ENCODE data around the gene BAIAP2. TPM values are rescaled to one million over a fixed set of nuclear protein-coding genes. Genes with fewer than 3 reads are reported as not detected.

The BAIAP2 gene
- total RNA-seq, 1 donor from 2014 or later: 51.4 TPM

DNA sequence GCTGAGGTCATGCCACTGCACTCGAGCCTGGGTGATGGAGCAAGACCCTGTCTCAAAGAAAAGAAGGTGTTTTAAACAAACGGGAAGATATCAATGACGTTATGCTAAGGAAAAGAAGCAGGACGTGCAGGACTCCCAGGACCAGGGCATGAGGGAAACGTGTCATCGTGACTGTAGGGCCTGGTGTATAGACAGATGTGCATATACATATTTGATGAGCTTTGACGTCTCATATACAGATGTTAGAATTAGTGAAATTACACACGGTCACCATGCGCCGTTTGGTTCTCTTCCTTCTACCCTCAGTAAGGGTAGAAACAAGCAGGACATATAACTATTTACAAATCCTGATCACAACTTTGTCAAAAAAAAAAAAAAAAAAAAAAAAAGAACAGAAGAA lies 112.8 kb downstream of the BAIAP2 start:
- H3K4me2 ChIP-seq (ENCODE audit: low read length): no peak overlapping the region
- Mint-ChIP-seq H3K4me3 (ENCODE audit: unreplicated experiment) (no peak overlapping the region), H3K36me3 (ENCODE audit: low read depth, unreplicated experiment) (peaks cover 2% of the 10 kb centered on the region), H3K27me3 (ENCODE audit: low read depth, unreplicated experiment) (peaks cover 24% of the 10 kb centered on the region), H3K9me3 (ENCODE audit: unreplicated experiment) (no peaks in the 10 kb centered on the region), H3K4me1 (ENCODE audit: low read depth, unreplicated experiment) (peaks cover 2% of the 10 kb centered on the region), H3K27ac (ENCODE audit: unreplicated experiment) (no peak overlapping the region)
- H3K9me3 ChIP-seq (ENCODE audit: insufficient read depth, low read depth, low read length): no peaks in the 10 kb centered on the region
- H3K27me3 ChIP-seq (ENCODE audit: insufficient read depth, low read length): no peaks in the 10 kb centered on the region
- no peak overlapping the region for H2AFZ ChIP-seq (ENCODE audit: low read depth, low read length)
- no peaks in the 10 kb centered on the region for H3K79me2 ChIP-seq (ENCODE audit: insufficient read depth, low read length)
- no peak overlapping the region for H3K9ac ChIP-seq (ENCODE audit: low read length)
- no peak overlapping the region for H3K4me3 ChIP-seq (ENCODE audit: insufficient read depth, low read depth, low read length)
- H3K27ac ChIP-seq (ENCODE audit: low read depth, low read length): no peak overlapping the region
- FAIRE-seq: no peak
- no peak for DNase-seq (ENCODE audit: low read depth)
- H4K20me1 ChIP-seq (ENCODE audit: insufficient read depth, low read length): no peaks in the 10 kb centered on the region
- no peak for TF ChIP-seq EZH2 (IDR thresholded peaks at IDR 0.05; ENCODE audit: insufficient read depth, low read length)
- TF ChIP-seq, protein P1, sequence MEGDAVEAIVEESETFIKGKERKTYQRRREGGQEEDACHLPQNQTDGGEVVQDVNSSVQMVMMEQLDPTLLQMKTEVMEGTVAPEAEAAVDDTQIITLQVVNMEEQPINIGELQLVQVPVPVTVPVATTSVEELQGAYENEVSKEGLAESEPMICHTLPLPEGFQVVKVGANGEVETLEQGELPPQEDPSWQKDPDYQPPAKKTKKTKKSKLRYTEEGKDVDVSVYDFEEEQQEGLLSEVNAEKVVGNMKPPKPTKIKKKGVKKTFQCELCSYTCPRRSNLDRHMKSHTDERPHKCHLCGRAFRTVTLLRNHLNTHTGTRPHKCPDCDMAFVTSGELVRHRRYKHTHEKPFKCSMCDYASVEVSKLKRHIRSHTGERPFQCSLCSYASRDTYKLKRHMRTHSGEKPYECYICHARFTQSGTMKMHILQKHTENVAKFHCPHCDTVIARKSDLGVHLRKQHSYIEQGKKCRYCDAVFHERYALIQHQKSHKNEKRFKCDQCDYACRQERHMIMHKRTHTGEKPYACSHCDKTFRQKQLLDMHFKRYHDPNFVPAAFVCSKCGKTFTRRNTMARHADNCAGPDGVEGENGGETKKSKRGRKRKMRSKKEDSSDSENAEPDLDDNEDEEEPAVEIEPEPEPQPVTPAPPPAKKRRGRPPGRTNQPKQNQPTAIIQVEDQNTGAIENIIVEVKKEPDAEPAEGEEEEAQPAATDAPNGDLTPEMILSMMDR (IDR thresholded peaks at IDR 0.05; ENCODE audit: insufficient read depth, low read depth, low read length): no peak
- no peaks in the 10 kb centered on the region for H3K4me1 ChIP-seq (ENCODE audit: insufficient read depth, low read length)
- H3K36me3 ChIP-seq (ENCODE audit: insufficient read depth, low read length): no peaks in the 10 kb centered on the region

DNA sequence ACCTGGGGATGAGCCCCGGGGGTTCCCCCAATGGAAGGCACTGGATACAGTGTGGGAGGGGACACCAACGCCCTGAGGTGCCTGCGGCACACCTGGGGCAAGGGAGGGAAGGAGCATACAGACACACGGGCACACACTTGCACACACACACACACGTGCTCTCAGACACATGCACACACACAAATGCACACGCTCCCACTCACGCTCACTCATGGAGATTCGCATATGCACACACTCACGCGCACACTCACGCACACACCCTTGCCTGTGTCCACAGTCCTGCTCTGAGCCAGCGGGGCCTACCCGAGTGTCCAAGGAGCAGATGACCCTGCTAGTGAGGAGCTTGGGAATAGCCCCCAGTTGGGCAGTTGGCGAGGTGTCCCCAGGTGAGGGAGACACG lies 113.6 kb downstream of the BAIAP2 start:
- H3K9ac ChIP-seq (ENCODE audit: low read length): no peak overlapping the region
- H3K9me3 ChIP-seq (ENCODE audit: insufficient read depth, low read depth, low read length): no peaks in the 10 kb centered on the region
- peaks cover 2% of the 10 kb centered on the region for H3K36me3 Mint-ChIP-seq (ENCODE audit: low read depth, unreplicated experiment)
- no peaks in the 10 kb centered on the region for H3K79me2 ChIP-seq (ENCODE audit: insufficient read depth, low read length)
- DNase-seq (ENCODE audit: low read depth) (no peak), FAIRE-seq (no peak)
- no peak overlapping the region for H3K27ac Mint-ChIP-seq (ENCODE audit: unreplicated experiment)
- no peak overlapping the region for H3K4me3 Mint-ChIP-seq (ENCODE audit: unreplicated experiment)
- no peaks in the 10 kb centered on the region for H3K36me3 ChIP-seq (ENCODE audit: insufficient read depth, low read length)
- peaks cover 2% of the 10 kb centered on the region for H3K4me1 Mint-ChIP-seq (ENCODE audit: low read depth, unreplicated experiment)
- H3K9me3 Mint-ChIP-seq (ENCODE audit: unreplicated experiment): no peaks in the 10 kb centered on the region
- no peak overlapping the region for H3K4me2 ChIP-seq (ENCODE audit: low read length)
- no peak overlapping the region for H3K27ac ChIP-seq (ENCODE audit: low read depth, low read length)
- H2AFZ ChIP-seq (ENCODE audit: low read depth, low read length): no peak overlapping the region
- peaks cover 30% of the 10 kb centered on the region for H3K27me3 Mint-ChIP-seq (ENCODE audit: low read depth, unreplicated experiment)
- TF ChIP-seq EZH2 (IDR thresholded peaks at IDR 0.05; ENCODE audit: insufficient read depth, low read length): no peak
- TF ChIP-seq, protein P1 (IDR thresholded peaks at IDR 0.05; ENCODE audit: insufficient read depth, low read depth, low read length): no peak
- H3K4me1 ChIP-seq (ENCODE audit: insufficient read depth, low read length): no peaks in the 10 kb centered on the region
- no peaks in the 10 kb centered on the region for H3K27me3 ChIP-seq (ENCODE audit: insufficient read depth, low read length)
- no peak overlapping the region for H3K4me3 ChIP-seq (ENCODE audit: insufficient read depth, low read depth, low read length)
- no peaks in the 10 kb centered on the region for H4K20me1 ChIP-seq (ENCODE audit: insufficient read depth, low read length)

DNA sequence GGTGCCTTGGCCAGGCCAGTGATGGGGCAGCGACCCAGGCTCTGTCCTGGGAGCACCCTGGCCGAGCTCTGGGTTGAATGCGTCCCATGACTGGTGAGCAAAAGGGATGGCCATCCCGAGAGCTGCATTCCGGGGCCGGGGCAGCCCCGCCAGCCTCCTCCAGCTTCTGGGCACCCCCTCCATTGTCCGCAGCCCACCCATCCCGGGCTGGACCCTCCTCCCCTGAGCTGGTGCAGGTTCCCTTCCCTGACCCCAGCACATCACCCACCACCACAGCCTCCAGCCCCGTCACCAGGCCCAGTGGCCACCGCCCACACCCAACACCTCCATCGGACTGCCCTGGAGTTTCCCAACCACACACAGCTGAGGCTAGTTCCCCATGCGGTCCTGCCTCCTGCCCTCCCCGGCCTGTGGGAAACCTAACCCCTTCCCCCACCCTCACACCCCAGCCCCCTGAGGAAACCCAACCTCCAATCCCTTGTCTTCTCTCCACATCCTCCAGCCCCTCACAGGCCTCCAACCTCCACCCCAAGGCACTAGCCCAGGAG lies 114.1 kb downstream of the BAIAP2 start:
- Histone ChIP-seq H2AFZ (ENCODE audit: low read depth, low read length) (no peak overlapping the region), H3K4me2 (ENCODE audit: low read length) (no peak overlapping the region), H3K4me3 (ENCODE audit: insufficient read depth, low read depth, low read length) (no peak overlapping the region), H4K20me1 (ENCODE audit: insufficient read depth, low read length) (no peaks in the 10 kb centered on the region), H3K4me1 (ENCODE audit: insufficient read depth, low read length) (no peaks in the 10 kb centered on the region), H3K27ac (ENCODE audit: low read depth, low read length) (no peak overlapping the region), H3K36me3 (ENCODE audit: insufficient read depth, low read length) (no peaks in the 10 kb centered on the region), H3K27me3 (ENCODE audit: insufficient read depth, low read length) (peaks cover 2% of the 10 kb centered on the region), H3K9me3 (ENCODE audit: insufficient read depth, low read depth, low read length) (no peaks in the 10 kb centered on the region), H3K79me2 (ENCODE audit: insufficient read depth, low read length) (no peaks in the 10 kb centered on the region), H3K9ac (ENCODE audit: low read length) (no peak overlapping the region)
- Mint-ChIP-seq H3K27me3 (ENCODE audit: low read depth, unreplicated experiment) (peaks cover 31% of the 10 kb centered on the region), H3K27ac (ENCODE audit: unreplicated experiment) (no peak overlapping the region), H3K36me3 (ENCODE audit: low read depth, unreplicated experiment) (peaks cover 2% of the 10 kb centered on the region), H3K9me3 (ENCODE audit: unreplicated experiment) (no peaks in the 10 kb centered on the region), H3K4me3 (ENCODE audit: unreplicated experiment) (no peak overlapping the region), H3K4me1 (ENCODE audit: low read depth, unreplicated experiment) (peaks cover 2% of the 10 kb centered on the region)
- DNase-seq (ENCODE audit: low read depth) (no peak), FAIRE-seq (no peak)
- no peak for TF ChIP-seq EZH2 (IDR thresholded peaks at IDR 0.05; ENCODE audit: insufficient read depth, low read length)
- TF ChIP-seq, protein P1 (IDR thresholded peaks at IDR 0.05; ENCODE audit: insufficient read depth, low read depth, low read length): no peak
